Measurements from ENCODE around the gene ZMYM4.
A peak's percentile ranks its signal among the peaks of the same experiment; 100 is the strongest.

ZMYM4 gene

DNA sequence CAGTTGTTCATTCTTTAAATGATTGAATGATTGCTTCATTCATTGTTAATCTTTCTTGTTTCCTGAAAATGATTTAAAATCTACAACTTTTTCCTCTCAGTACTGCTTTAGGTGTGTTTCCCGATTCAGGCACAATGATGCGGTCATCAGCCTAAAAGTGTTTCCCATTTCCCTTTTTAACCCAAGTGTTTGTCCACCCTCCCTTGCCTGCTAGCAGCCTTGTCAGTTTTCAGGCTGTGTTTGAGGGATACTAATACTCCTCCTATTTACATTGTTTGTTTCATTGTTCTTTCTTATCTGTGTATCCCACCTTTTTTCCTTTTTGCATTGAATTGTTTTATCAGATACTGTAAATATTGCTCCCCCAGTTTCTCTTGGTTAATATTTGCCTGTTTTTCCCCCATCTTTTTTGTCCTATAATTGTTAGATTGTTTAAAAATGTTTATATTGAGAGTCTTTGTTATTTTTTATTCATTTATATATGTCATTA, 157.6 kb downstream of the ZMYM4 start:
- DNase-seq: no peak

DNA sequence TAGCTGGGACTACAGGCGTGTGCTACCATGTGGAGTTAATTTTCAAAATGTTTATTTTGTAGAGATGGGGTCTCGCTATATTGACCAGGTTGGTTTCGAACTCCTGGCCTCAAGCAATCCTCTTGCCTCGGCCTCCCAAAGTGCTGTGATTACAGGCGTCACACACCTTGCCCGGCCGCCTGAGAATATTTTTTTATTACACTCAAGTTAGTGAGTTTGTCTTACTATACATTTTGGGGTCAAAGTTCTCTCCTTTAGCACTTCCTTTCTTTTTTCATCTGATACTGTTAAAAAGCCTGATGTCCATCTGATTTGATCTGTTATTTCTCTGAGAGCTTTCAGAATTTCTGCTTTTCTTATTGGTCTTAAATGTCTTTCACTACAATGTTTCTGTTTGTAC, 159.9 kb downstream of the ZMYM4 start:
- no peak for DNase-seq

DNA sequence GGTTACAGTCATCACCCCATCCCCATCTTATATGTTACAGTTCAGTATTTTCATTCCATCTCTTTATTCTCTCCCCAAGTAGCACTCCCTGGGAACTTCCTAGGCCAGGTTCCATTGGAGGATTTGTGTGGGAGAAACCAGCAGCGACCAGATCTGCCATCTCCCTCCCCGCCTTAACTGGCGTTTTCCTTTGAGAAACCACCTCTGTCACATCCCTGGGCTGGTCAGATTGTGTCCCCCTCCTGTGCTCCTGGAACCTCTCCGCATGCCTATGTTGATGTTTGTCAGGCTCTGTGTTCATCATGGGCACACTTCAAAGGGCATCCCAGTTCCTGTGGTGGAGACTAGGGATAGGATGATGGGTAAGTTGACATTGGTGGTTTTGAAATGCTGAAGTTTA, 162.3 kb downstream of the ZMYM4 start:
- DNase-seq: no peak

DNA sequence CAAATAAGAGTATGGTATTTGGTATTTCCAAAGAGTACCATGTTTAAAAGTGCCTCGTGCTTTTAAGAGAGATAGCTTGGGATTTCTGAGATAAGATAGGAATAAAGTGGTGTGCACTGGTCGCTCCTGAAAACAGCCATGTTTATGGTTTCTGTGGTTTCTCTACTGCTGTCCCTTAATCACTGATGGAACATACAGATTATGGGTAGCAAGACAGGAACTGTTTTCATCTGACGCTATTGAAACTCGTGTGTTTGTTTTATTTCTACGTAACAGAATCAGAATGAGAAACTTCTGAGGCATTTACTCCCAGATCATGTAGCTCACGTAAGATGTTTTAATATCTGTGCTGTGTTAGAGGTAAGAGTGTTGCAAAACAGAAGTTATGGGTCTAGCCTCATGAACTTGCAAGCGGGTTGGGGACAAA, 162.7 kb downstream of the ZMYM4 start:
- no peak for DNase-seq

DNA sequence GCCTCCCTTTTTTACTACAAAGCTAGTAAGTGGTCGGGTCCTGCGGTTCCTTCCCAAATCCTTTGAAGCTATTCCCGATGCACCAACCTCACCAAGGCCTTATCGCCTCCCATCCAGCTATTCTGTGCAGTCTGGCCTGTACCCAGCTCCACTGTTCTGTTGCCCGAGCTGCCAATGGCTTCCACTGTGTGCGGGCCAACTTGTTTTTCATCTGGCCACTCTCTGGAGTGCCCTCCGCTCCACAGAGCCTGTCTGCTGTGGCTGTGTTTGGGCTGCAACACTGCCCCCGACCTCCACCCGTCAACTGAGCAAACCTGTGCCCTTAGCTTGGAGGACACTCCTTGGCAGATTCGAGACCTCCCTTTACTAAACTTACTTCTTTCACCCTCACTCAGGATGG, 163.7 kb downstream of the ZMYM4 start:
- no peak for DNase-seq

DNA sequence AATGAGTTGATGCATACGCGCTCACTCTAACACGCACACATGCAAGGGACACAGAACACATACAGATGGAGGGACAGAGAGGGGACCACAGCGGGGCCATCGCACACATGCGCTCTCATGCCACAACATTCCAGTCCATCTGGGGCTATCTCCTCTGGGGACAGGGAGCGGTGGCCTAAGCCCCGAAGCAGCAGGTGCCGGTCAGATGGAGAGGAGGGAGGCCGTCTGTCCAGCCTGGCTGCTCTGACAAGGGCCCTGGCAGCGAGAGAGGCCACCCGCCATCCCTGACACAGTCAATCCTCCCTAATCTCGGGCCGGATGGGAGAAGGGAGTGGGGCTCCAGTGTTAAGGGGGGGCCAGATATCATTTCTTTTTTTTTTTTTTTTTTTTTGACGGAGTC, 165.2 kb downstream of the ZMYM4 start:
- no peak for DNase-seq

DNA sequence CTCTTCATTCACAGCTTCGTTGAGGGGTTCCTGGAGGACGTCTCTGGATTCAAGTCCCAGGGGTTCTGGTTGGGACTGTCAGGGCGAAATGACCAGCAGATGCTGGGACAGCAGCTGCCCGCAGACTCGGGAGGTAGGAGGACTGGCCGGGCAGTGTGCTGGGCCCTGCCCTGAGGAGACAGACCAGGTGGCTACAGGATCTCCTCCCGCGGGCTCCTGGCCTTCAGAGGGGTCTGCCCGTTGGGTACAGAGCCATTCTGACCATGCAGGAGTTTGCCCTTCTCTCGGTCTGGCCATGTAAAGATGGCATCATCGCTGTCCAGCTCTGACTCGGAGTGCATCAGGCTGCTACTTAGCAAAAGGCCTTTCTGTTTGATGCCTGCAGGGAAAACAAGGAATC, 166.2 kb downstream of the ZMYM4 start:
- DNase-seq: no peak

DNA sequence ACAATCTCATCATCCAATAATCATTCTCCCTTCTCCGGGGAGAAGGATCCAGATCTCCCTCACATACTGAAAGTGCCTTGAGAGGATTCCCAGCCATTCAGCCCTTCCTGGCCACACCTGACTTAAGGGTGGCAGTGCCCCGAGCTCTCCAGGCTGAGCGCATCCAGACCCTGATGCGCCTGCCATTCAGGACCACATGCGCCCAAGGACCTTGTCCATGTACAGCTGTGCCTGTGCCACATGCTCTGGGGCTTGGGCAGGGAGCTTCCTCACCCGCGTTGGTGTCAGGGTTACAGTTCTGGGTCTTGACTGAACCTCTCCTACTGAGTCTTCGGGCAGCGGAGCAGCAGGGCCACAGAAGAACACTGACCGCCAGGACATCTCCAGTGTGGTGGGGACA, 167.6 kb downstream of the ZMYM4 start:
- DNase-seq: no peak

DNA sequence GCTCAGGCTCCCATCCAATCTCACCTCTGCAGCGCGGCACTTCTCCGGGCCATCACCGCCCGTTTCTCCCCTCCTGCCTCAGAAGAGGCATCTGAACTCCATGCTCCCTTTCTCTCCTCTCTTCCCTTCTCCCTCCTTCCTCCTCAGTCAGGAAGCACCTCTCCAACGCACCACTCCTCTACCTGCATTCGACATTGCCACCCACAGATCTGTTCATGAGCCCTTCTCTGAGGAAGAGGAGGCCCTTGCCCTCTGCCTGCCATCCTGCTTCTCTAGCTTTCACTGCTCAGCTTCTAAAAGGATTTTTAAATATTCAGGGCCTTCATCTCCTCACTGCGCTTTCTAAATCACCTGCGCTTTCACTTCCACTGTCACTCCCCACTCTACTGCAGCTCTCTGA, 168.7 kb downstream of the ZMYM4 start:
- no peak for DNase-seq

DNA sequence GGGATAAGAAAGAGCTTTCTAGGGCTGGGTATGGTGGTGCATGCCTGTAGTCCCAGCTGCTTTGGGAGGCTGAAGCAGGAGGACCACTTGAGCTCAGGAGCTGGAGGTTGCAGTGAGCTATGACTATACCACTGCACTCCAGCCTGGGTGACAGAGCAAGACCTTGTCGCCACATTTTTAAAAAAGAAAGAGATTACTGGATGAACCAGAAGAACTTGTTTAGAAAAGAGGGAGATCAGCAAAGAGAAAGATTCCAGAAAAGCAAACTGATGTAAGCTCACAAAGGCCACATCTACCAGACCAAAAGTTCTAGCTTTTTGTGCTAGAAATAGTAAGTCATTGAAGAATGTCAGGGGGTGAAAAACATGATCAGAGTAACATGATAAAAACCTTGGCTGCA, 171.1 kb downstream of the ZMYM4 start:
- no peak for DNase-seq

DNA sequence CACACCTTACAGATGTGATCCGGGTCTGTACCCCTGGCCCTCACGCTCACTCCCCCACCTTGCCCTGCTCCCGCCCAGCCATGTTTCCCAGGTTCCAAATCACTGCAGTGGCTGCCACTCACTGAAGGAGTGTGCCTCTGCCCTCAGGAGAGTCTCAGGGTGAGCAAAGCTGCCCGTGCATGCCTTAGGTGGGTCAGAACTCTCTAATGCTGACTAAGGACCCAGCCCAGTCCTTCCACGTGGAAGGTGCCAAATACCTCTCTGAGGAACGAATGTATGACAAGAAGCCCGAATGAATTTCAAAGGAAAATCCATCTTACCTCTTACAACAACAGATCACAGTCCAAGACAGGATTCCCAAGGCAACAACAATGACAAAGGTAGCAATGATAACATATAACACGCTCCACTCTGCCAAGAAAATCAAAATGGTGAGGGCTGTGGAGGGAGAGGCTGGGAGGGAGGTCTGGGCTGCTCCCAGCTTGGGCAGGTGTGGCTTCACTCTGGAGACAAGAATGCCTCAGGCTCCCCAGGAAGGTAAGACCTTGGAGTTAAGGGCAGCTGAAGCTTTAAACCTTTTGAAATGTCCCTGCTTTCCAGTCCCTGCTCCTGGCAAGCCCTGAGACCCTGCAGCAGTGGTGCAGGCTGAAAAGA, 173.5 kb downstream of the ZMYM4 start:
- no peak for DNase-seq

DNA sequence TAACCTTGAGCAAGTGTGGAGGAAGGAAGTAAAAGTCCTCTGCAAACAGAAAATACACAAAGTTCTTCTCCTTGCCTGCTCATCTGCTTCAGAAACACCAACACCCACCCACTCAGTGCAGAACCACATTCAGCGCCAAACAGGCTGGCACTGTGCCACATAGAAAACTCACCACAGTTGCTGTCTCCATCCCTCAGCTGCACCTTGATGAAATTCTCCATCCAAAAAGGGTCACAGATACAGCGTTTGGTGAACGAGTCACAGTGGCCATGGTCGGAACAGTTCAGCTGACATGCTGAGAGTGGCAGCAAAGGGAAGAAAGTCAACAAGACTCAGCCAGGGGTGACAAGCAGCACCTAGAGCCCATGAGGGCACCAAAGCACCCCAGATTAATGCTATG, 174.2 kb downstream of the ZMYM4 start:
- peak; percentile 34 for DNase-seq

DNA sequence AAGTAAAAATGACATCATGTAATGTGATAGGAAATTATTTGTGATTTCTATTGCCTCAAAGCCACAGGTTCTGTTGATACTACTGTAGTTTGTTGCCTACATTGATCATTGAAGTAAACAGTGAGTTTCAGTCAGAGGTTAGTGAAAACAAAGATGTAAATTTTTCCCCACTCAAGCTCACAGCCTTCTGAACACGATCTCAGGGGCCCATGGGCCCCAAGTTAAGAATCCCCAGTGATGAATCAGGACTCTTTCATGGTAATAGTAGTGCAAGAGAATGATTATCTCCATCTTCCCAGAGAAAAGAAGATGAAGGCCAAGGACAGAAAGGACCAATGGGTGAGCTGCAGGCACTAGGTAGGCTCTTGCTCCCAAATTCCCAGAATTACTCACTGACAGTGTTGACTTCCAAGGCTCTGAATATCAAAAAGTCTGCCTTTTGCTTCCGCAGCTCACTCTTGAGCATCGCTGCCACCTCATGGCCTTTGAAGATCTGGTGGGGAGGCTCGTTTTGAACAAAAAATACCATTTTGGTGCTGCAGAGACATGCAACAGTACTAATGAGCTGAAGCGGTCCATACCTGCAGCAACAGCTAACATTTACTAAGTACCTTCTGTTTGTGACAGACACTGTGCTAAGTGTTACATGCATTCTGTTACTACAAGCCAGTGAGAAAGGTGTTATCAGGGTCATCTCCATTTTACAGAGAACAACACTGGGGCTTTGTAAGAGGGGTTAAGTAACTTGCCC, 175.4 kb downstream of the ZMYM4 start:
- no peak for DNase-seq

DNA sequence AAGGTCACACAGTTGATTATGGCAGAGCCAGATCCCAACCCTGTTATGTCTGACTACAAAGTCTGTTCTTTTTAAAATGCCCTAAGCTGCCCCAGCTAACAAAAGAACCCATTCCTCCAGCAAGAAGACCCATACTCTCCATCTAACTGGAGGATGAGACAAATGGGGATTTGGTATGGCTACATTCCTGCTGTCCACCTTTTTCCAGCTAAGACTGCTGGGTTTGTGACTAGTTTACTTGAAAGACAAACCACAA, 175.9 kb downstream of the ZMYM4 start:
- DNase-seq: no peak

DNA sequence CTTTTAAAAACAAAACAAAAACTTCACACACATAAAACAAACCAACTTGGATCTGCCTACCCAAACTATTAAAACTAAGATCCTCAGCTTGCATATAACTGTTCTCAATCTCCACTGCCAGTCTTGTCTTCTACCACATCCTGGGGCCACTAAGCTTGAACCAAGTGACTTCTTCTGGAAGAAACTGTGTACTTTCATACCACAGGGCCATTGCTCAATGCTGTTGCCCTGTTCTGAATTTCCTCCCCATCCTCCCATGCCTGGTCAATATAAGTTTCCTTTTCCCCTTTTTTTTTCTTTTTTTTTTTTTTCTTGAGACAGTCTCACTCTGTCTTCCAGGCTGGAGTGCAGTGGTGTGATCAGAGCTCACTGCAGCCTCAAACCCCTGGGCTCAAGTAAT, 178.8 kb downstream of the ZMYM4 start:
- no peak for DNase-seq

DNA sequence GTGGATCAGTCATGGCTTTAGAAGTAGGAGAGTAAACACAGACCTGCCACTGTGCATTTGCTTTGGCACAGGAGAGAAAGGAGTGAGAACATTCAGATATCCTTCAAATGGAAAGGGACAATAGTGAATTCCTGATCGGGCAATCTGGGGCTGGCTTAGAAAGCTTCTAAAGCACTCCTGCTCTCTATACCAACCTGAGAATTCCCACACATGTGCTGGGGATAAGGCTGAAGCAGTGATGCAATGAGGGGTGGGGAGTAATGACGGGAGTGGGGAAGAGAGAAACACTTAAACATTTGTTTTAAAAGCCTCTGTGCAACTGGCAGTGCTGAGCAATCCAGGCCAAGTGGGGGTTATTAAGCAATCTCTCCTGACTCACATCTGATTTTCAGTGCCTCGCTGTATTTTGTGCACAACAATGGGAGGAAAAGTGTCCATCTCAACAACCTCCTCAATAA, 179.9 kb downstream of the ZMYM4 start:
- DNase-seq: no peak

DNA sequence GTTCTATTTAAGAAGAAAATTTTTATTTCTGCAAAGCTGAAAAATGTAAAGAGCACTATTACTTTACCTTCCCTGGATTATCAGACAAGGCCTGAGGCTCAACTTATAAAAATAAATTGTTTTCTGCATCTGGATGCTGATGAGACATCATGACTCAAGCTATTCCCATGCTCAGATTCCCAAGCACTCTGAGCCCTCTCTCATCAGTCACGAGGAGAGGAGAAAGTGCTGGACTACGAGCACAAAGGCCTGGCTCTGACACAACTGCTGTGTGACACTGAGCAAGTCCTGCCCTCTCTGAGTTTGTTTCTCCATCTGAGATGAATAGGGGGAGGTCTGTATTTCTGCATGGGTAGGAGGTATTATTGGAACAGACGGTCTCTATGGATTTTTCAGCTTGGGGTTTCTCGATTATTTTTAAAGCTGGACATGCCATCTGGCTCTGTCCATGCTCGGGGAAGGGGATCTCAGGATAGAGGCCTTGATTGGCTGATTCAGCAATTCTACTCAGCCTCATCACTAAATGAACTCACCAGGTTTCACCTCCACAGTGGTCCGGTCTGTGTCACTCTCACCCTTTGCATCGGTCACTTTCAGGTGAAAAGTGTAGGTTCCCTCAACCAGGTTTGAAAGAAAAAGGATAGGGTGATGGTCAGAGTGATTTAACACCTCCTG, 181.0 kb downstream of the ZMYM4 start:
- DNase-seq: no peak

DNA sequence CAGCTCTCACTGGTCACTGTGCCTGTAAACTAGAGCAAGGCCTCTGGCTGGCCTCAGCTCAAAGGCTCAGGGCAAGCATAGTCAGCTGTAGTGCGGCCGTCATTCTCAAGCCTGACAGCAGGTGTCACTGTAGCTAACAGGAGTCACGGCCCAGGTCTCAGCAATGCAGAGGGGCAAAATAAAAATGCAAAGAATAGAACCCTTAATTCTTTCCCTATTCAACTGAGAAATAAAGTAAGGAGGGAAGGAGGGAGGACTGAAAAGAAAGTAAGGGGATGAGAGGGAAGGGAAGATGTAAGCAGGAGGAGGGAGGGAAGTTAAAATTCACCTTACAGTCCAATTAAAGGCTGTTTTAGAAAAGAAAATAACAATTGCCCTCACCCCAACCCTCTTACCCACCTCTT, 182.6 kb downstream of the ZMYM4 start:
- DNase-seq: peak; percentile 81

DNA sequence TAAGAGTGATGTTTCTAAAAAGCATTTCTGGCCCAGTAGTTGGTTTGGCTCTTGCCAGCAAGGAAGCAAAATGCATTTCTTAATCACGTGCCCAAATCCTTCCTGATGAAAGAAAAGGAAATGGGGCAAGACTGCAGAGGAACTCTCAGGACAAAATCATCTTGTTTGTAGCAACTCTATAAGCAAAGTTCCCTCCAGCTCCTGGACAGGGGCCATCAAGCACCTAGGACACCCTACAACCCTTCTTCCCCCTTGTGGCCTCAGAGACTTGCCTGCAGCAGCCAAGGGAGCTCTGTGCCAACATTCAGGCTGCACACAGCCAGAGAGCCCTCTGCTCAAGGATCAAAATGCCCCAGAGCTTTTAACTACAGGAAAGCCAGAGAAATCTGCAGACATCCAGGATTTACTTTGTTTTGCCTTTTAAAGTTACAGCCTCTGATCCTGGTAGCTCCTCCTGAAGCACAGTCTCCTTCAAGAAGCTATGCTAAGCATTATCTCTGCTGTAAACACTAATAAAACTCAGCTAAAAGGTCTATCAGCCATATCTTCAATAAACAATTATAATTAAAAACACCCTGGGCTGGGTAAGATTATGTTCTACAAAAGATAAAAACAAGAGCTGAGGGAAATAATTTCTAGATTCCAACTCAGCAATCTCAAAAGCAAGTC, 183.7 kb downstream of the ZMYM4 start:
- DNase-seq: no peak

DNA sequence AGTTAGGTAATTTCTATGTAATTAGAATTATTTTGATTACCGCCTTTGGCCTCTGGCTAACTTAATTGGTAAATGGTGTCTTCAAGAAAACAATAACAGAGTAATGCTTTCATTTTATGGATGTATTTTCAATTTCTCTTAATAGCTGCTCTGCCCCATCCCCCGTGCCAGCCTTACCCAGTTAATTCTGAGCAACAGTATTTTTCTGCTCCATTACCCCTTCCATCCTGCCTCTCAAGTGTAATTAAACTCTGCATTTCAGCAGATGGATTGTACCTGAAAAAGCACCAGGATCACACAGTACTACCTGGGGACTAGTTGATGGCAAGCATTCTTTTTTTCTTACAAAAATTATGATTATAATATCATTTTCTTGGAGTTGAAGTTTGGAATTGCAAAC, 184.5 kb downstream of the ZMYM4 start:
- no peak for DNase-seq

DNA sequence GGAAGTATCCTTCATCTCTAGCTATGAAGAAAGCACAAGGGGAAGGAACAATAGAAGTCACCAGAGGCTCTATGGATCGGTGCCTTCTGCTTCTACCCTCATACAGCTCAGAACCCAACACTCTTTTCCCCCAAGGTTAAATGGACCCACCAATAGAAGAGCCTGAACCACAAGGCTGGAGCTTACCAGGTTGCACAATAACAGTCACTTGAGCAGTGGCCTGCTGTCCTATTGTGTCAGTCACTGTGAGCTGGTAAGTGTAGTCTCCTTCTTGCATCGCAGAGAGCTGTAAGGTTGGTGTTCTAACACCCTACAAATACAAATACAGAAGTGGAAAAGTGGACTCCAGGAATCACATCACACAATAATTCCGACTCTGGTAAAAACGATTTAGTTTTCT, 185.7 kb downstream of the ZMYM4 start:
- DNase-seq: no peak

DNA sequence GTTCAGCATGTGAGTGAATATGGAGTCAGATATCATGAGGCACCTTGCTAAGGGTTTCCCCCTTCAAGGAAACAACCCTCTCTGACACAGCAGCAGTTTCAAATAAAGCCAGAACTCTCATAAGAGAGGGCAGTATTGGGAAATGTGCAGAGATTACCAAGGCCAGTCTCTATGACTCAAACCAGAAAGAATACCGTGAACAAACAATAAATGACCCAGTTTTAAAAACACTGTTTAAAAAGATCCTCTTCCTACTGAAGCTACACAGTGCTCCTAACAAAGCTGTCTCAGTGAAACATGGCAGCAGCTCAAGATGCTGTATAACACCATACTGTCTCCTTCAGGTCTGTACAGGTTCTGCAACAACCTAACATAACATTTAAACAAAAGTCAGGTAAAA, 186.1 kb downstream of the ZMYM4 start:
- DNase-seq: no peak

DNA sequence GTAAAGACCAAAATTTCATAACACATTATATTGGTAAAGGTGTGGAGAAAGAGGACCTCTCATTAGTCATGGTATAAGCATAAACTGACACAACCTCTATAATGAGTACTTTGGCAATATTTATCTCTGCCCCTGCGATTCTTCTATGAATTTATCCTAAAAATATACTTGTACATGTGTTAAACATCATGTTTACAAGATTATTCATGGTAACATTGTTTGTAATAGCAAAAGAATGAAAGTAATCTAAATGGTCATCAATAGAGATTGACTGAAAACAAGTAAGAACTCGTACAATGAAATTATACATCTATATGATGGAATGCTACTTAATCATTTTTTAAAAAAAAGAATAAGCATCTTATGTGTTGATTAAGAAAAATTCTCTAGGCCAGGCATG, 192.3 kb downstream of the ZMYM4 start:
- DNase-seq: no peak
